ENCODE data around the gene SGSH. TPM values are rescaled to one million over a fixed set of nuclear protein-coding genes. Genes with fewer than 3 reads are reported as not detected.

The SGSH gene
- total and polyA plus RNA-seq, 4 donors = 11.1 to 61.3 (median 42.7) TPM

DNA sequence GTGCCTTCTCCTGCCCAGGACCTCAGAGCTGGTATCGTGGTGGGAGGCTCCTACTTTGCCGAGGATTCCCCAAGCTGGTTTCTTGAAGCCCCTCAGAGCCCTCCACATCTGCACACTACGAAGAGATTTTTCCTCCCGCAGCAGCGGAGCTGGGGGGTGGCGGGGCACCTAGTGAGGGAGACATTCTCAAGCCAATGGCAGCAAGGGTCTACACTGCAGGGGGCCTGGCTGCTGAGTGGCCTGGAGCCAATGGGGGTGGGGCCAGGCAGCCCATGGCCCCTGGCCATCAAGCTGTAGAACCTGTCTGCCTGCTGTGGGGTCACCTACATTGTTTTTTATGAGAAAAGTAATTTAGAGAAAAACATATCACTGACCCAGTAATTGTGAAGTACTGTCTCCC, 5.1 kb upstream of the SGSH start:
- intact Hi-C loops (cut with DNase I) = no loop called here
- WGBS, 2 donors = 84 to 88% methylated on average over 6 of the region's 6 CpGs

DNA sequence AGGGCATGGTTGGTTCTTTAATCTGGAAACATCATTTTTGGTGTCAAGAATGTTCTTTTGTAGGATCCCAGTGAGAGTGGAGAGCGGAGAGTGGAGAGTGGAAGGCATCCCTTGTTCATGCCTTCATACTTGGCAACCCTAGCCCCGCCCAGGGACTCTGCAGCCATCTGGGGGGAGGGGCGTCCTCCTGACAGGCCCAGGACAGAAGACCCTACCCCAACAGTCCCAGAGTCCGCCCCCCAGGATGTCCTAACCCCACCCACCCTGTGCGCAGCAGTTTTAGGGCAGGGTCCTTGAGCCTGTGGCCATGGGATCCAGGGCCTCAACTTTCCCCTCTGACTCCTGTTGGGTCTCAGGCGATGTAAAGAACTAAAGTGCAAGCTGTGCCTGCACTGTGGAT, 4.5 kb upstream of the SGSH start:
- Histone ChIP-seq H3K4me1 (ENCODE audit: control insufficient read depth in 1 of 2, insufficient read depth in 2 of 2, low read length in 2 of 2) (no peaks in the 10 kb centered on the region), H3K27me3 (ENCODE audit: control insufficient read depth in 1 of 2, insufficient read depth in 2 of 2, low read length in 1 of 2) (no peaks in the 10 kb centered on the region), H3K27ac (ENCODE audit: low read depth in 1 of 2, low read length in 2 of 2) (no peak overlapping the region), H3K4me3 (ENCODE audit: low read length in 2 of 2) (no peak overlapping the region), H3K36me3 (ENCODE audit: control insufficient read depth in 1 of 2, insufficient read depth in 2 of 2, low read length in 1 of 2) (peaks cover 0 to 4% of the 10 kb centered on the region in 2 donors), H3K9me3 (ENCODE audit: control insufficient read depth, low read length) (no peaks in the 10 kb centered on the region)
- ATAC-seq (ENCODE audit: low FRiP score) (no peak), DNase-seq (peak in 1 of 2 donors; percentile 61)
- 91 to 92% methylated on average over 6 of the region's 6 CpGs for WGBS, 2 donors
- intact Hi-C loops (cut with DNase I) = no loop called here

More for the DNA sequence above, 5.1 kb upstream of the SGSH start:
- Histone ChIP-seq H3K9me3 (ENCODE audit: control insufficient read depth, low read length) (no peaks in the 10 kb centered on the region), H3K36me3 (ENCODE audit: control insufficient read depth in 1 of 2, insufficient read depth in 2 of 2, low read length in 1 of 2) (peaks cover 0 to 4% of the 10 kb centered on the region in 2 donors), H3K27me3 (ENCODE audit: control insufficient read depth in 1 of 2, insufficient read depth in 2 of 2, low read length in 1 of 2) (no peaks in the 10 kb centered on the region), H3K27ac (ENCODE audit: low read depth in 1 of 2, low read length in 2 of 2) (no peak overlapping the region), H3K4me3 (ENCODE audit: low read length in 2 of 2) (no peak overlapping the region), H3K4me1 (ENCODE audit: control insufficient read depth in 1 of 2, insufficient read depth in 2 of 2, low read length in 2 of 2) (no peaks in the 10 kb centered on the region)
- ATAC-seq (ENCODE audit: low FRiP score) (no peak), DNase-seq (no peak)

DNA sequence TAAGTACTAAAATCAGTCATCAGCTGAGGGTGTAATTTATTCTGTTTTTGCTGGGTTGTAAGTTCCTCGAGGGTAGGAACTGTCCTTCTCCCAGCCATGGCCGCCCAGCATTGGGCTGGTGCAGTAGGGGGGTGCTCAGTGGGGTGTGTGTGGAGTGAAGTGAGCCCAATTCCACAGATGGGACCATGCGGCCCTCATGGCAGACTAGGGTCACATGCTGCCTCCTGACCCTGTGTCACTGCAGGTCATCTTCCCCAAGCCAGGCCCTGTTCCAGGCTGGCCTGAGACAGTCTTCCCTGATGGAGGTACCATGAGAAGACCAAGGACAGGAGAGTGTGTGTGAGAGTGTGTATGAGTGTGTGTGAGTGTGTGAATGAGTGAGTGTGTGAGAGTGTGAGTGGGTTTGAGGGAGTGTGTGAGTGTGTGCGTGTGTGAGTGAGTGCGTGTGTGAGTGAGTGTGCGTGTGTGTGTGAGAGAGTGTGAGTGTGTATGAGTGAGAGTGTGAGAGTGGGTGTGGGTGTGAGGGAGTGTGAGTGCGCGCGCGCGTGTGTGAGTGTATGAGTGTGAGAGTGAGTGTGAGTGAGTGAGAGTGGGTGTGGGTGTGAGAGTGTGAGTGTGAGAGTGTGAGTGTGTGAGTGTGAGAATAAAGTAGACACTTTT, 3.8 kb upstream of the SGSH start:
- intact Hi-C loops (cut with DNase I) = loop anchor here in 1 of 2 donors (2.0 kb wide), 1 partner anchor 29 kb away; no protein-coding TSS in a partner anchor
- H3K36me3 ChIP-seq (ENCODE audit: control insufficient read depth in 1 of 2, insufficient read depth in 2 of 2, low read length in 1 of 2) = peaks cover 0 to 4% of the 10 kb centered on the region in 2 donors
- no peak for DNase-seq
- no peaks in the 10 kb centered on the region for H3K27me3 ChIP-seq (ENCODE audit: control insufficient read depth in 1 of 2, insufficient read depth in 2 of 2, low read length in 1 of 2)
- 81 to 91% methylated on average over 11 of the region's 11 CpGs for WGBS, 2 donors
- H3K9me3 ChIP-seq (ENCODE audit: control insufficient read depth, low read length) = no peaks in the 10 kb centered on the region
- H3K4me3 ChIP-seq (ENCODE audit: low read length in 2 of 2) = no peak overlapping the region
- H3K4me1 ChIP-seq (ENCODE audit: control insufficient read depth in 1 of 2, insufficient read depth in 2 of 2, low read length in 2 of 2) = no peaks in the 10 kb centered on the region
- H3K27ac ChIP-seq (ENCODE audit: low read depth in 1 of 2, low read length in 2 of 2) = no peak overlapping the region
- no peak for ATAC-seq (ENCODE audit: low FRiP score)

DNA sequence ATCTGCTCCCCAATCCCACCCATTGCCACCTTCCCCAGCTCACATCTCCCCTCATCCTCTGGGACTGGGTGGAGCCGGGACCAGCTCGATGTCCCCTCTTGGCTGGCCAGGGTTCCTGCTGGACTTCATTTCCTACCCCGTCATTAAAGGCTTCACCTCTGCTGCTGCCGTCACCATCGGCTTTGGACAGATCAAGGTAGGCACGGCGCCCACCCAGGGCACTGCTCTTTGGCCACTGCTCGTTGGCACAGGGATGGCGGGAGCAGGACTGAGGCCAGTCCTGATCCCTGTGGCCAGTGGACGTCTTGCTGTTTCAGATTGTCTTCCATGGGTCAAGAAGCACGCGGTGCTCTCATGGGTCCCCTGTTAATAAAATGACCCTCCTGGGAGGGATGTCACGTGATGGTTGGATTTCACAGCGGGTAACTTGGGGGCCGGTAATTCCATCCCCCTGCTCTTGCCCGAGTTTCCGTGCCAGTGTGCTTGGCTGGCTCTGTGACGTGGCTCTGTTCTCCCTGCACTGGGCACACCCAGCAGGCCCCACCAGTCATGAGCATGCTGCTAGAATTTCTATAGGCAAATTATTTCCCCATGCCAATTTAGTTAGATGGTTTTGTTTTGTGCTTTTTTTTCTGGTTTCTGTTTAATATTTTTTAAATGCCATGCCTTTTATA, 3.1 kb upstream of the SGSH start:
- no peak overlapping the region for H3K27ac ChIP-seq (ENCODE audit: low read depth in 1 of 2, low read length in 2 of 2)
- H3K9me3 ChIP-seq (ENCODE audit: control insufficient read depth, low read length) = no peaks in the 10 kb centered on the region
- no peaks in the 10 kb centered on the region for H3K36me3 ChIP-seq (ENCODE audit: control insufficient read depth in 1 of 2, insufficient read depth in 2 of 2, low read length in 1 of 2)
- intact Hi-C loops (cut with DNase I) = loop anchor here in 1 of 2 donors (2.0 kb wide), 1 partner anchor 30 kb away; no protein-coding TSS in a partner anchor
- 86 to 87% methylated on average over 18 of the region's 18 CpGs for WGBS, 2 donors
- no peak overlapping the region for H3K4me3 ChIP-seq (ENCODE audit: low read length in 2 of 2)
- ATAC-seq (ENCODE audit: low FRiP score) (no peak), DNase-seq (peak in 1 of 2 donors; percentile 65)
- H3K4me1 ChIP-seq (ENCODE audit: control insufficient read depth in 1 of 2, insufficient read depth in 2 of 2, low read length in 2 of 2) = no peaks in the 10 kb centered on the region
- H3K27me3 ChIP-seq (ENCODE audit: control insufficient read depth in 1 of 2, insufficient read depth in 2 of 2, low read length in 1 of 2) = no peaks in the 10 kb centered on the region

DNA sequence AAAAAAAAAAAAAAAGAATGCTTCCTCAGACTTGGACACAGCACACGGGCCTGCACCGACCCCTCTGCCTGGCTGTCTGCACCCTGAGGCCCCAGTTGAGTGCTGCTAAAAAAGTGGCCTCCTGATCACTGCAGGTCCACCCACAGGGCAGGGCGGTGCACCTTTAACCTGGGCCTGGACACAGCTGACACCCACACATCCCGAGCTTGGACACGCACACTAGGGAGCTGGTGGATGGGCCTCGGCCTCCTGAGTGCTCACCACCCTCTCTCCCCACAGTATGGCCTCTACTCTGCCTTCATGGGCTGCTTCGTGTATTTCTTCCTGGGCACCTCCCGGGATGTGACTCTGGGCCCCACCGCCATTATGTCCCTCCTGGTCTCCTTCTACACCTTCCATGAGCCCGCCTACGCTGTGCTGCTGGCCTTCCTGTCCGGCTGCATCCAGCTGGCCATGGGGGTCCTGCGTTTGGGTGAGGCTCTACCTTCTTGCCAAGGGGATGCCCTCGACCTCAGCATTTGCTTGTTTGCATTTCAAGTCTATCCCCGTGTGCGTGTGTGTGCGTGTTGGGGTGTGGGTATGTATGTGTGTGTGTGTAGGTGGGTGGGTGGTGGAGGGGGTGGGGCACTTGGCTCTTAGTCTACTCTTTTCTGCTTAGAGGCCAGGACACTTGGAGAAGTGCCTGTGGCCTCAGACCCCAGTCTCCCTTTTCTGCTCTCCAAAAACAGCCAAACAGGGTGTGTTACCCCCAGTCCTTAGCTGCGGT, 2.4 kb upstream of the SGSH start:
- Histone ChIP-seq H3K27me3 (ENCODE audit: control insufficient read depth in 1 of 2, insufficient read depth in 2 of 2, low read length in 1 of 2) (no peaks in the 10 kb centered on the region), H3K4me3 (ENCODE audit: low read length in 2 of 2) (no peak overlapping the region), H3K4me1 (ENCODE audit: control insufficient read depth in 1 of 2, insufficient read depth in 2 of 2, low read length in 2 of 2) (no peaks in the 10 kb centered on the region), H3K36me3 (ENCODE audit: control insufficient read depth in 1 of 2, insufficient read depth in 2 of 2, low read length in 1 of 2) (no peaks in the 10 kb centered on the region), H3K9me3 (ENCODE audit: control insufficient read depth, low read length) (no peaks in the 10 kb centered on the region), H3K27ac (ENCODE audit: low read depth in 1 of 2, low read length in 2 of 2) (no peak overlapping the region)
- ATAC-seq (ENCODE audit: low FRiP score) (no peak), DNase-seq (peak in 1 of 2 donors; percentile 59)
- intact Hi-C loops (cut with DNase I) = loop anchor here in 1 of 2 donors (2.0 kb wide), 1 partner anchor 30 kb away; no protein-coding TSS in a partner anchor
- 91 to 92% methylated on average over 18 of the region's 18 CpGs for WGBS, 2 donors

DNA sequence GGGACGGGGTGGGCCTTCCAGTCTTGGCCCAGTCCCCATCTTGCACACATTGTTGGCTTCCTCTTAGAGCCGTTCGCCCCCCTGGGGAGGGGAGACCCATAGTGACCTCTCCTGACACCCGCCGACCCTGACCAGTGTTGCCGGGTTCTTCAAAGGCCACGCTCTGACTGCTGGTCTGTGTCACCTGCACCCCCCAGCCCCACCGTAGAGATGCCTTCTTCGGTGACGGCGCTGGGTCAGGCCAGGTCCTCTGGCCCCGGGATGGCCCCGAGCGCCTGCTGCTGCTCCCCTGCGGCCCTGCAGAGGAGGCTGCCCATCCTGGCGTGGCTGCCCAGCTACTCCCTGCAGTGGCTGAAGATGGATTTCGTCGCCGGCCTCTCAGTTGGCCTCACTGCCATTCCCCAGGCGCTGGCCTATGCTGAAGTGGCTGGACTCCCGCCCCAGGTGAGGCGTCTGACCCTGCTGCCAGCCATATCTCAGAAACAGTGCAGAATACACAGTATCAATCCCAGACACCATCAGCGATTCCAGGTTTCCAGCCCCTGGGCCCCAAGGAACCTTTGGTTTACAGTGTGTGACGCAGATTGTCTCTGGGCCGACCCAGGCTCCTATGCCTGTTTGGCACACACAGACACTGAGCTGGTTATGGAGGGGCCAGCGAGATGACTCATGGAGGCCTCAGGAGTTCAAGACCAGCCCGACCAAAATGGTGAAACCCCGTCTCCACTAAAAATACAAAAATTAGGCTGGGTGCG, 1.4 kb upstream of the SGSH start:
- Histone ChIP-seq H3K4me1 (ENCODE audit: control insufficient read depth in 1 of 2, insufficient read depth in 2 of 2, low read length in 2 of 2) (no peaks in the 10 kb centered on the region), H3K9me3 (ENCODE audit: control insufficient read depth, low read length) (no peaks in the 10 kb centered on the region), H3K27ac (ENCODE audit: low read depth in 1 of 2, low read length in 2 of 2) (no peak overlapping the region), H3K4me3 (ENCODE audit: low read length in 2 of 2) (peak overlapping the region; percentile 65 to 97), H3K36me3 (ENCODE audit: control insufficient read depth in 1 of 2, insufficient read depth in 2 of 2, low read length in 1 of 2) (no peaks in the 10 kb centered on the region), H3K27me3 (ENCODE audit: control insufficient read depth in 1 of 2, insufficient read depth in 2 of 2, low read length in 1 of 2) (no peaks in the 10 kb centered on the region)
- 73 to 83% methylated on average over 29 of the region's 29 CpGs for WGBS, 2 donors
- ATAC-seq (ENCODE audit: low FRiP score) (no peak), DNase-seq (no peak)
- intact Hi-C loops (cut with DNase I) = loop anchor here in 1 of 2 donors (2.0 kb wide), 1 partner anchor 31 kb away; no protein-coding TSS in a partner anchor

DNA sequence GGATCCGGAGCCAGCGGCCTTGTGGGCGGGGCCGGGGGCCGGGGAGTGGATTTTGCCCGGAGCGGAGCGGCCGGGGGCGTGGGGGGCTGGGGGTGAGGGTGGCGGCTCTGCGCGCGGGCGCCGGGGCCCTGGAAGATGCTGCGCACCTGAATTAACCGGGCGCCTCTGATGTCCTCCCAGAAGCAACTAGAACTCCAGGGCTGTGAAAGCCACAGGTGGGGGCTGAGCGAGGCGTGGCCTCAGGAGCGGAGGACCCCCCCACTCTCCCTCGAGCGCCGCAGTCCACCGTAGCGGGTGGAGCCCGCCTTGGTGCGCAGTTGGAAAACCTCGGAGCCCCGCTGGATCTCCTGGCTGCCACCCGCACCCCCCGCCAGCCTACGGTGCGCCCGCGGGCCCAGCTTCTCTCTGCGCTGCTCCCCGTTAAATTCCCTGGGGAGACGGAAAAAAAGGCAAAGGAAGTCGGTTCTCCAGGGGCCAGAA, 643 bp upstream of the SGSH start:
- intact Hi-C loops (cut with DNase I) = no loop called here
- no peaks in the 10 kb centered on the region for H3K27me3 ChIP-seq (ENCODE audit: control insufficient read depth in 1 of 2, insufficient read depth in 2 of 2, low read length in 1 of 2)
- H3K36me3 ChIP-seq (ENCODE audit: control insufficient read depth in 1 of 2, insufficient read depth in 2 of 2, low read length in 1 of 2) = no peaks in the 10 kb centered on the region
- DNase-seq (no peak), ATAC-seq (ENCODE audit: low FRiP score) (peak; percentile 9)
- H3K27ac ChIP-seq (ENCODE audit: low read depth in 1 of 2, low read length in 2 of 2) = no peak overlapping the region
- H3K4me1 ChIP-seq (ENCODE audit: control insufficient read depth in 1 of 2, insufficient read depth in 2 of 2, low read length in 2 of 2) = no peaks in the 10 kb centered on the region
- H3K9me3 ChIP-seq (ENCODE audit: control insufficient read depth, low read length) = no peaks in the 10 kb centered on the region
- H3K4me3 ChIP-seq (ENCODE audit: low read length in 2 of 2) = peak overlapping the region; percentile 65 to 97
- 2 to 3% methylated on average over 32 to 41 of the region's 41 CpGs for WGBS, 2 donors

DNA sequence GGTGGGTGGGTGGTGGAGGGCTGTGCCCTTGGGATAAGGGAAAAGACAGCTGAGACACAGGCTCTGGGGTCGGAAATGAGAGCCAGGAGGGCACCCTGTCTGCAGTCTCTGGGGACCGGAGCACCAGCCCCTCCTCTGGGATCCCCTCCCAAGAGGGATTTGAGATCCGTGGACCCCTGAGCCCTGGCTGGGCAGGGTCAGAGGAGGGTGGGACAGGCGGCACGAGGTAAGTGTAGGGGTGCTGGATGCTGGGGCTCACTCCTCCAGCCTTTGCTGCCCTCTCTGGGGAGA, 425 bp downstream of the SGSH start:
- 0 to 2% methylated on average over 5 of the region's 5 CpGs for WGBS, 2 donors

More for the DNA sequence above, 425 bp downstream of the SGSH start:
- Histone ChIP-seq H3K27me3 (ENCODE audit: control insufficient read depth in 1 of 2, insufficient read depth in 2 of 2, low read length in 1 of 2) (no peaks in the 10 kb centered on the region), H3K9me3 (ENCODE audit: control insufficient read depth, low read length) (no peaks in the 10 kb centered on the region), H3K4me1 (ENCODE audit: control insufficient read depth in 1 of 2, insufficient read depth in 2 of 2, low read length in 2 of 2) (no peaks in the 10 kb centered on the region), H3K36me3 (ENCODE audit: control insufficient read depth in 1 of 2, insufficient read depth in 2 of 2, low read length in 1 of 2) (no peaks in the 10 kb centered on the region), H3K4me3 (ENCODE audit: low read length in 2 of 2) (peak overlapping the region; percentile 65 to 97), H3K27ac (ENCODE audit: low read depth in 1 of 2, low read length in 2 of 2) (peak overlapping the region in 1 of 2 donors; percentile 19)
- intact Hi-C loops (cut with DNase I) = no loop called here
- no peak for ATAC-seq (ENCODE audit: low FRiP score)
- DNase-seq = no peak
